ENCODE data around the gene RAD51B. TPM values are rescaled to one million over a fixed set of nuclear protein-coding genes. Genes with fewer than 3 reads are reported as not detected.

The RAD51B gene
- total and polyA plus RNA-seq, 9 of the 15 experiments (the other 6 are each of a cell fraction or from before 2014, with no cell fraction given) = 8.5 to 17.3 (median 11.3) TPM

DNA sequence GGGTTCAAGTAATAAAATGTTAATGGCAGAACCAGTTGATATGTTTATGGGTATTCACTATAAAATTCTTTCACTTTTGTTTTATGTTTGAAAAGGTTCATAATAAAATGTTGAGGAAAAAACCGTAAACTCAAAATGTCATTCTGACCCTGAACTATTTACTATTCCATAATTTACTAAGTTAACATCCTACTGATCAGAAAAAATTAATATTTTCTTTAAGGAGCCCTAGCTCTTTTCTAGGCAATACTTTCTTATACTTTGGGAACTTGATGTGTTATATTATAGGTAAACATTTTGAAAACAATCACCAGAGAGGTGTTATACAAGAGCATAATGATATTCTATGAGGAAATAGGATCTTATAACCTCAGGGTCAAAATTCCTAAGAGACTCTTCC is 638.7 kb downstream of the RAD51B start:
- H3K4me2 ChIP-seq (ENCODE audit: insufficient read depth, low read length) = no peak overlapping the region
- no peaks in the 10 kb centered on the region for H3K27me3 ChIP-seq (ENCODE audit: control insufficient read depth in 2 of 2, insufficient read depth in 2 of 2, low read length in 2 of 2)
- H3K36me3 ChIP-seq (ENCODE audit: control insufficient read depth, insufficient read depth, low read length) = no peaks in the 10 kb centered on the region
- ATAC-seq (no peak), DNase-seq (ENCODE audit: extremely low read depth in 1 of 4, low spot score in 3 of 4) (no peak), FAIRE-seq (no peak)
- intact Hi-C loops (cut with micrococcal nuclease) = no loop called here
- ChIA-PET CTCF (ENCODE audit: low intra/inter-chr PET ratio) (no interaction called here), POLR2A (interaction anchor here (0.6 kb wide), 1 partner anchor 356 kb away, joined by 4 read pairs; no protein-coding TSS in a partner anchor)
- no peaks in the 10 kb centered on the region; a peak in 3 of 5 replicates for H3K4me1 ChIP-seq (replicated peaks in 1 of 2; ENCODE audit: control insufficient read depth in 2 of 2, insufficient read depth in 2 of 2, low read length in 2 of 2)
- WGBS (ENCODE audit: insufficient coverage, low coverage, missing lambda C conversion rate) = 0% methylated on average over 1 of the region's 1 CpG
- in situ Hi-C loops (cut with MboI) = no loop called here
- H2AFZ ChIP-seq (ENCODE audit: low read depth, low read length) = no peak overlapping the region
- H3K9me1 ChIP-seq (ENCODE audit: control insufficient read depth, insufficient read depth, low read length) = no peaks in the 10 kb centered on the region
- no peaks in the 10 kb centered on the region for H3K79me2 ChIP-seq (ENCODE audit: control insufficient read depth, insufficient read depth, low read length)
- no peaks in the 10 kb centered on the region for H3K9me3 ChIP-seq (replicated peaks; ENCODE audit: control insufficient read depth, insufficient read depth, low read depth, low read length)
- H3K27ac ChIP-seq (ENCODE audit: extremely low read depth, low read depth, low read length) = no peak overlapping the region
- H3K4me3 ChIP-seq = no peak overlapping the region
- no peak overlapping the region for H3K9ac ChIP-seq (ENCODE audit: insufficient read depth in 1 of 2, low read depth in 2 of 2, low read length in 2 of 2)
- BruUV-seq (replicated peaks) = no TSS peak
- no peaks in the 10 kb centered on the region for H4K20me1 ChIP-seq (replicated peaks; ENCODE audit: control insufficient read depth, insufficient read depth, low read length)
- TF ChIP-seq KHSRP (IDR thresholded peaks at IDR 0.05) (no peak), ZNF197 (CRISPR knock-in tag; IDR thresholded peaks at IDR 0.05; ENCODE audit: low read depth) (no peak), ZNF512 (tag; IDR thresholded peaks at IDR 0.05) (no peak), ZNF408 (CRISPR knock-in tag; IDR thresholded peaks at IDR 0.05; ENCODE audit: low read depth) (no peak), CC2D1A (IDR thresholded peaks at IDR 0.05) (no peak), ESRRA (IDR thresholded peaks at IDR 0.05; ENCODE audit: borderline replicate concordance, low read depth) (no peak), TEAD4 (IDR thresholded peaks at IDR 0.05; ENCODE audit: low read length) (no peak), TEAD4 (CRISPR knock-in tag; IDR thresholded peaks at IDR 0.05; ENCODE audit: borderline replicate concordance) (no peak), KDM5B (IDR thresholded peaks at IDR 0.05; ENCODE audit: insufficient replicate concordance, low read depth, low read length) (no peak)
- TF ChIP-seq, protein P1, sequence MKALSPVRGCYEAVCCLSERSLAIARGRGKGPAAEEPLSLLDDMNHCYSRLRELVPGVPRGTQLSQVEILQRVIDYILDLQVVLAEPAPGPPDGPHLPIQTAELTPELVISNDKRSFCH (CRISPR knock-in tag; IDR thresholded peaks at IDR 0.05) = no peak
- TF ChIP-seq, protein P1 (tag; IDR thresholded peaks at IDR 0.05) = no peak
- TF ChIP-seq, protein P2, sequence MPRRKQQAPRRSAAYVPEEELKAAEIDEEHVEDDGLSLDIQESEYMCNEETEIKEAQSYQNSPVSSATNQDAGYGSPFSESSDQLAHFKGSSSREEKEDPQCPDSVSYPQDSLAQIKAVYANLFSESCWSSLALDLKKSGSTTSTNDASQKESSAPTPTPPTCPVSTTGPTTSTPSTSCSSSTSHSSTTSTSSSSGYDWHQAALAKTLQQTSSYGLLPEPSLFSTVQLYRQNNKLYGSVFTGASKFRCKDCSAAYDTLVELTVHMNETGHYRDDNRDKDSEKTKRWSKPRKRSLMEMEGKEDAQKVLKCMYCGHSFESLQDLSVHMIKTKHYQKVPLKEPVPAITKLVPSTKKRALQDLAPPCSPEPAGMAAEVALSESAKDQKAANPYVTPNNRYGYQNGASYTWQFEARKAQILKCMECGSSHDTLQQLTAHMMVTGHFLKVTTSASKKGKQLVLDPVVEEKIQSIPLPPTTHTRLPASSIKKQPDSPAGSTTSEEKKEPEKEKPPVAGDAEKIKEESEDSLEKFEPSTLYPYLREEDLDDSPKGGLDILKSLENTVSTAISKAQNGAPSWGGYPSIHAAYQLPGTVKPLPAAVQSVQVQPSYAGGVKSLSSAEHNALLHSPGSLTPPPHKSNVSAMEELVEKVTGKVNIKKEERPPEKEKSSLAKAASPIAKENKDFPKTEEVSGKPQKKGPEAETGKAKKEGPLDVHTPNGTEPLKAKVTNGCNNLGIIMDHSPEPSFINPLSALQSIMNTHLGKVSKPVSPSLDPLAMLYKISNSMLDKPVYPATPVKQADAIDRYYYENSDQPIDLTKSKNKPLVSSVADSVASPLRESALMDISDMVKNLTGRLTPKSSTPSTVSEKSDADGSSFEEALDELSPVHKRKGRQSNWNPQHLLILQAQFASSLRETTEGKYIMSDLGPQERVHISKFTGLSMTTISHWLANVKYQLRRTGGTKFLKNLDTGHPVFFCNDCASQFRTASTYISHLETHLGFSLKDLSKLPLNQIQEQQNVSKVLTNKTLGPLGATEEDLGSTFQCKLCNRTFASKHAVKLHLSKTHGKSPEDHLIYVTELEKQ (CRISPR knock-in tag; IDR thresholded peaks at IDR 0.05) = no peak

Measured in K562 (cell line).